HG02840 (cell line): ENCODE data around the gene NRXN3.

Experiments used
- ATAC-seq: cut with Tn5 transposase; IDR thresholded peaks from one replicate; pipeline ENCODE4 v1.9.1; 2021; ENCODE audit warnings: mild to moderate bottlenecking, moderate library complexity, moderate number of reproducible peaks; ENCODE audit not compliant: unreplicated experiment, low FRiP score

Gene NRXN3

GRCh38 chr14:79916281-79916680 is 1746.1 kb downstream of the NRXN3 start:
- ATAC-seq = no peak

GRCh38 chr14:79916892-79917291 is 1746.7 kb downstream of the NRXN3 start:
- ATAC-seq = no peak
